ENCODE data around the gene DOK4. TPM values are rescaled to one million over a fixed set of nuclear protein-coding genes. Genes with fewer than 3 reads are reported as not detected.

Gene DOK4
- total and polyA plus RNA-seq, 2 donors (not counting 1 experiment from before 2014, with no cell fraction given), result 1.6 to 2.5 TPM

- Mint-ChIP-seq H3K9me3 (ENCODE audit: insufficient read depth) (no peaks in the 10 kb centered on the region), H3K27me3 (no peaks in the 10 kb centered on the region), H3K4me3 (no peak overlapping the region), H3K27ac (no peak overlapping the region), H3K4me1 (peaks cover 17% of the 10 kb centered on the region)
- CTCF ChIA-PET, result interaction anchor here (0.9 to 10.1 kb wide), 4 partner anchors 9 to 225 kb away, joined by 3 to 364 read pairs (median 5); partner anchors contain the start of genes CIAPIN1 and COQ9
- Histone ChIP-seq H3K79me2 (ENCODE audit: control insufficient read depth, insufficient read depth, low read length) (no peaks in the 10 kb centered on the region), H4K20me1 (ENCODE audit: control insufficient read depth, insufficient read depth, low read length, poor library complexity, severe bottlenecking) (no peaks in the 10 kb centered on the region), H3K9me3 (ENCODE audit: control extremely low read depth in 1 of 3, control insufficient read depth in 2 of 3, insufficient read depth in 1 of 3, low read length in 2 of 3) (no peaks in the 10 kb centered on the region), H3K4me1 (ENCODE audit: control insufficient read depth in 2 of 2, insufficient read depth in 2 of 2, low read length in 2 of 2) (peaks cover 10 to 13% of the 10 kb centered on the region in 2 donors), H3K36me3 (replicated peaks in 1 of 2; ENCODE audit: control extremely low read depth in 1 of 2, control insufficient read depth in 1 of 2, extremely low read depth in 1 of 2, insufficient read depth in 2 of 2, low read length in 1 of 2) (no peaks in the 10 kb centered on the region), H3K9ac (ENCODE audit: low read length) (no peak overlapping the region), H3K27me3 (replicated peaks in 1 of 4; ENCODE audit: control extremely low read depth in 1 of 4, control insufficient read depth in 3 of 4, insufficient read depth in 4 of 4, low read length in 3 of 4) (no peaks in the 10 kb centered on the region), H3K4me3 (ENCODE audit: control extremely low read depth in 1 of 5, extremely low read depth in 1 of 5, insufficient read depth in 1 of 5, low read depth in 2 of 5, low read length in 4 of 5) (no peak overlapping the region), H3K4me2 (replicated peaks; ENCODE audit: low read depth, low read length, poor library complexity, severe bottlenecking) (no peak overlapping the region), H3K27ac (ENCODE audit: low read length in 2 of 2) (no peak overlapping the region), H2AFZ (ENCODE audit: insufficient read depth, low read depth, low read length, poor library complexity, severe bottlenecking) (no peak overlapping the region)
- TF ChIP-seq EZH2 (IDR thresholded peaks at IDR 0.05; ENCODE audit: borderline replicate concordance, insufficient read depth, low read depth, low read length, poor library complexity, severe bottlenecking), result no peak
- TF ChIP-seq CTCF (IDR thresholded peaks at IDR 0.05), result no peak
- intact Hi-C loops (cut with micrococcal nuclease), result no loop called here
- ATAC-seq (ENCODE audit: low read depth), result no peak
- WGBS (ENCODE audit: insufficient coverage), result 85% methylated on average over 7 of the region's 10 CpGs
- POLR2A ChIA-PET, result no interaction called here
- DNase-seq, result no peak
Observed at GRCh38 chr16:57422026-57422944, 64.0 kb downstream of the DOK4 start.

Other genes with a start within 250 kb of the DOK4 start
- 36.8 and 38.8 TPM in 2 replicates for gene ARL2BP, start 241.2 kb downstream of the DOK4 start, total RNA-seq
- 26.9 and 32.5 TPM in 2 replicates for gene ARL2BP, start 241.2 kb downstream of the DOK4 start, polyA plus RNA-seq
- not detected in 2 replicates for gene PLLP, start 201.8 kb downstream of the DOK4 start, total RNA-seq
- 0.06 and 0.15 TPM in 2 replicates for gene PLLP, start 201.8 kb downstream of the DOK4 start, polyA plus RNA-seq
- 85.8 and 91.5 TPM in 2 replicates for gene CCL22, start 127.7 kb downstream of the DOK4 start, total RNA-seq
- 0.04 and 0.10 TPM in 2 replicates for gene CCL22, start 127.7 kb downstream of the DOK4 start, polyA plus RNA-seq
- not detected in 2 replicates for gene CX3CL1, start 114.0 kb downstream of the DOK4 start, total RNA-seq
- not detected in 2 replicates for gene CX3CL1, start 114.0 kb downstream of the DOK4 start, polyA plus RNA-seq
- gene CCL17, start 81.7 kb downstream of the DOK4 start, total RNA-seq, result not detected in 2 replicates
- not detected in 2 replicates for gene CCL17, start 81.7 kb downstream of the DOK4 start, polyA plus RNA-seq
- gene CIAPIN1, start 39.1 kb downstream of the DOK4 start, total RNA-seq, result 38.1 and 45.7 TPM in 2 replicates
- 20.6 and 22.0 TPM in 2 replicates for gene CIAPIN1, start 39.1 kb downstream of the DOK4 start, polyA plus RNA-seq
- gene COQ9, start 39.0 kb downstream of the DOK4 start, total RNA-seq, result 41.5 and 44.6 TPM in 2 replicates
- gene COQ9, start 39.0 kb downstream of the DOK4 start, polyA plus RNA-seq, result 42.7 and 53.0 TPM in 2 replicates
- gene POLR2C, start 23.8 kb downstream of the DOK4 start, total RNA-seq, result 57.8 and 61.6 TPM in 2 replicates
- gene POLR2C, start 23.8 kb downstream of the DOK4 start, polyA plus RNA-seq, result 56.6 and 70.1 TPM in 2 replicates
- gene CCDC102A, start 50.1 kb upstream of the DOK4 start, total RNA-seq, result 14.5 and 14.7 TPM in 2 replicates
- gene CCDC102A, start 50.1 kb upstream of the DOK4 start, polyA plus RNA-seq, result 12.9 and 14.5 TPM in 2 replicates
- 13.3 and 13.6 TPM in 2 replicates for gene ADGRG5, start 56.1 kb upstream of the DOK4 start, total RNA-seq
- 35.8 and 49.4 TPM in 2 replicates for gene ADGRG5, start 56.1 kb upstream of the DOK4 start, polyA plus RNA-seq
- 0.20 and 0.78 TPM in 2 replicates for gene ADGRG1, start 142.1 kb upstream of the DOK4 start, total RNA-seq
- gene ADGRG1, start 142.1 kb upstream of the DOK4 start, polyA plus RNA-seq, result 0.61 and 0.98 TPM in 2 replicates
- gene ADGRG3, start 181.8 kb upstream of the DOK4 start, total RNA-seq, result not detected in 2 replicates
- gene ADGRG3, start 181.8 kb upstream of the DOK4 start, polyA plus RNA-seq, result 0.10 TPM in 1 of 2 replicates, not detected in the other
- gene DRC7, start 208.3 kb upstream of the DOK4 start, total RNA-seq, result 0.22 and 2.1 TPM in 2 replicates
- 0.12 TPM in 1 of 2 replicates, not detected in the other for gene DRC7, start 208.3 kb upstream of the DOK4 start, polyA plus RNA-seq
- 17.3 and 20.3 TPM in 2 replicates for gene KATNB1, start 249.3 kb upstream of the DOK4 start, total RNA-seq
- gene KATNB1, start 249.3 kb upstream of the DOK4 start, polyA plus RNA-seq, result 28.8 and 29.0 TPM in 2 replicates